H1 (cell line): ENCODE measurements around the gene RAP1A. TPM values are rescaled to one million over a fixed set of nuclear protein-coding genes. Genes with fewer than 3 reads are reported as not detected.

Source experiments
- CTCF ChIA-PET: fragments of 300-600 bp; sonication (Branson Sonifier 250); formaldehyde crosslinking; loops from one replicate; lab custom pipeline; 2021; ENCODE audit not compliant: partially characterized antibody; lab: Charles Lee
- POLR2A ChIA-PET: fragments of 300-600 bp; sonication (Branson Sonifier 250); formaldehyde crosslinking; loops from one replicate; lab custom pipeline; 2021; ENCODE audit warnings: inconsistent platforms; ENCODE audit not compliant: partially characterized antibody; lab: Charles Lee
- DNase-seq, 2 experiments: peaks; one replicate each; pipeline versions ENCODE4 v3.0.0 to v3.0.0-alpha.2; 2010 to 2022; ENCODE audit warnings: low spot score in 2 of 2, low read depth in 1 of 2, mixed read lengths in 1 of 2
- FAIRE-seq: peaks from 2 replicates; lab custom pipeline; 2011; peaks lifted over from hg19 to GRCh38; lab: Jason Lieb, UNC
- H2AFZ ChIP-seq: 2 replicates; pipeline ENCODE4 v1.8.1; 2012; ENCODE audit warnings: low read length, inconsistent platforms
- H2AK5ac ChIP-seq: 2 replicates; pipeline ENCODE4 v1.6.1; 2013; ENCODE audit warnings: low read depth, low read length
- H2BK120ac ChIP-seq: replicated peaks from 2 replicates; pipeline ENCODE3; 2013; ENCODE audit warnings: low read depth, low read length, inconsistent platforms
- H2BK12ac ChIP-seq: 2 replicates; pipeline ENCODE4 v1.6.1; 2013; ENCODE audit warnings: low read depth, low read length
- H2BK15ac ChIP-seq: 2 replicates; pipeline ENCODE4 v1.6.1; 2013; ENCODE audit warnings: low read length
- H2BK20ac ChIP-seq: 2 replicates; pipeline ENCODE4 v1.6.1; 2013; ENCODE audit warnings: low read length
- H2BK5ac ChIP-seq: 2 replicates; pipeline ENCODE4 v1.6.1; 2013; ENCODE audit warnings: low read depth, low read length
- H3K14ac ChIP-seq: 2 replicates; pipeline ENCODE4 v1.6.1; 2013; ENCODE audit warnings: inconsistent platforms; ENCODE audit not compliant: insufficient read length
- H3K18ac ChIP-seq: 2 replicates; pipeline ENCODE4 v1.6.1; 2013; ENCODE audit warnings: low read length; ENCODE audit errors: extremely low read depth
- H3K23ac ChIP-seq: 2 replicates; pipeline ENCODE4 v1.6.1; 2013; ENCODE audit warnings: inconsistent platforms; ENCODE audit not compliant: insufficient read length
- H3K23me2 ChIP-seq: 2 replicates; pipeline ENCODE4 v1.6.1; 2013; ENCODE audit warnings: low read depth, low read length
- H3K27ac ChIP-seq: 2 replicates; pipeline ENCODE4 v1.6.1; 2011; ENCODE audit warnings: low read depth, low read length, inconsistent platforms
- H3K27me3 ChIP-seq, 4 experiments: replicated peaks in 1 of 4; 1 replicate in 1 of 4; 2 replicates in 3 of 4; pipeline versions ENCODE4 v1.6.1 to v1.8.1; 2011 to 2013; ENCODE audit warnings: low read length in 3 of 4, mild to moderate bottlenecking in 3 of 4, inconsistent platforms in 2 of 4, mixed read lengths in 2 of 4, moderate library complexity in 1 of 4; ENCODE audit not compliant: control insufficient read depth in 3 of 4, insufficient read depth in 3 of 4; ENCODE audit errors: extremely low read depth in 1 of 4
- H3K36me3 ChIP-seq, 4 experiments: 2 replicates each; pipeline versions ENCODE4 v1.6.1 to v1.8.1; 2011 to 2013; ENCODE audit warnings: mild to moderate bottlenecking in 4 of 4, low read length in 3 of 4, moderate library complexity in 2 of 4, control low read depth in 1 of 4, inconsistent platforms in 1 of 4; ENCODE audit not compliant: insufficient read depth in 4 of 4, control insufficient read depth in 2 of 4
- H3K4ac ChIP-seq: replicated peaks from 2 replicates; pipeline ENCODE3; 2013; ENCODE audit warnings: low read length, low read depth, mixed read lengths, inconsistent platforms; ENCODE audit not compliant: insufficient read length
- H3K4me1 ChIP-seq, 4 experiments: replicated peaks in 1 of 4; 1 replicate in 1 of 4; 2 replicates in 3 of 4; pipeline versions ENCODE4 v1.6.1 to v1.8.1; 2011 to 2013; ENCODE audit warnings: low read length in 3 of 4, inconsistent platforms in 2 of 4, mixed read lengths in 1 of 4; ENCODE audit not compliant: insufficient read depth in 4 of 4, control insufficient read depth in 3 of 4
- H3K4me2 ChIP-seq, 2 experiments: 2 replicates each; pipeline versions ENCODE4 v1.6.1 to v1.8.1; 2011 to 2013; ENCODE audit warnings: low read depth in 2 of 2, low read length in 2 of 2, control low read depth in 1 of 2, inconsistent platforms in 1 of 2, mild to moderate bottlenecking in 1 of 2; ENCODE audit not compliant: insufficient read depth in 1 of 2
- H3K4me3 ChIP-seq, 4 experiments: fragments of 200-600, 300-600 bp in 1 of 4; sonication (generic), shearing (Covaris generic), sonication (Bioruptor Twin) in 1 of 4; 2 replicates each; pipeline versions ENCODE4 v1.5.1 to v1.8.1; 2011 to 2016; ENCODE audit warnings: low read length in 4 of 4, low read depth in 3 of 4, control low read depth in 2 of 4, inconsistent platforms in 2 of 4, mild to moderate bottlenecking in 2 of 4, mixed read lengths in 1 of 4, moderate library complexity in 1 of 4; ENCODE audit not compliant: insufficient read depth in 2 of 4; ENCODE audit errors: extremely low read depth in 1 of 4
- H3K56ac ChIP-seq: replicated peaks from 2 replicates; pipeline ENCODE3; 2013; ENCODE audit warnings: low read depth, mild to moderate bottlenecking, mixed read lengths, low read length, inconsistent platforms; ENCODE audit not compliant: insufficient read length
- H3K79me1 ChIP-seq: 2 replicates; pipeline ENCODE4 v1.6.1; 2013; ENCODE audit warnings: low read depth, low read length, control low read depth
- H3K79me2 ChIP-seq, 2 experiments: 2 replicates each; pipeline versions ENCODE4 v1.6.1 to v1.8.1; 2012 to 2013; ENCODE audit warnings: low read length in 2 of 2, mild to moderate bottlenecking in 2 of 2, inconsistent platforms in 1 of 2; ENCODE audit not compliant: insufficient read depth in 2 of 2, control insufficient read depth in 1 of 2
- H3K9ac ChIP-seq, 4 experiments: replicated peaks in 1 of 4; 1 replicate in 1 of 4; 2 replicates in 3 of 4; pipeline versions ENCODE4 v1.6.1 to v1.8.1; 2011 to 2013; ENCODE audit warnings: low read depth in 3 of 4, low read length in 3 of 4, control low read depth in 2 of 4, mild to moderate bottlenecking in 2 of 4, moderate library complexity in 2 of 4, inconsistent platforms in 1 of 4; ENCODE audit errors: extremely low read depth in 1 of 4
- H3K9me3 ChIP-seq, 2 experiments: 2 replicates each; pipeline versions ENCODE4 v1.6.1 to v1.8.1; 2012 to 2013; ENCODE audit warnings: mild to moderate bottlenecking in 2 of 2, moderate library complexity in 2 of 2, control low read depth in 1 of 2, inconsistent platforms in 1 of 2, low read depth in 1 of 2, low read length in 1 of 2, mixed read lengths in 1 of 2; ENCODE audit not compliant: insufficient read depth in 2 of 2
- H4K20me1 ChIP-seq, 2 experiments: replicated peaks in 1 of 2; 2 replicates each; pipeline versions ENCODE3 to v1.8.1; 2011 to 2013; ENCODE audit warnings: inconsistent platforms in 2 of 2, low read length in 2 of 2, mild to moderate bottlenecking in 1 of 2; ENCODE audit not compliant: insufficient read depth in 2 of 2, control insufficient read depth in 1 of 2
- H4K5ac ChIP-seq: 2 replicates; pipeline ENCODE4 v1.6.1; 2013; ENCODE audit warnings: low read length, low read depth, mixed read lengths, inconsistent platforms; ENCODE audit not compliant: insufficient read length
- H4K8ac ChIP-seq: 2 replicates; pipeline ENCODE4 v1.8.0; 2013; ENCODE audit warnings: mild to moderate bottlenecking, moderate library complexity, low read length, inconsistent platforms; ENCODE audit not compliant: insufficient read depth; ENCODE audit errors: extremely low read depth
- H4K91ac ChIP-seq: replicated peaks from 2 replicates; pipeline ENCODE3; 2013; ENCODE audit warnings: low read length, mixed read lengths, inconsistent platforms; ENCODE audit not compliant: insufficient read length
- BCL11A ChIP-seq, 2 experiments: IDR thresholded peaks; one replicate each; pipeline ENCODE4 v1.6.1; 2011; ENCODE audit warnings: low read depth in 2 of 2, low read length in 2 of 2, mild to moderate bottlenecking in 2 of 2
- BRCA1 ChIP-seq: IDR thresholded peaks from 2 replicates; pipeline ENCODE4 v1.6.1; 2012; ENCODE audit warnings: low read depth, low read length, improper control_type of control experiment
- CBX5 ChIP-seq: fragments of 300-800, 300-1000 bp; sonication (generic); IDR thresholded peaks from 2 replicates; pipeline ENCODE4 v1.7.1; 2016; ENCODE audit warnings: antibody characterized with exemption, low read length, low read depth
- CHD2 ChIP-seq: IDR thresholded peaks from 2 replicates; pipeline ENCODE4 v1.6.1; 2012; ENCODE audit warnings: low read length, improper control_type of control experiment
- CTBP2 ChIP-seq: IDR thresholded peaks from 2 replicates; pipeline ENCODE4 v1.7.0; 2011; ENCODE audit warnings: borderline replicate concordance, mild to moderate bottlenecking, moderate library complexity, mixed read lengths, low read length; ENCODE audit not compliant: insufficient read depth, insufficient read length
- JUND ChIP-seq: IDR thresholded peaks from 2 replicates; pipeline ENCODE4 v1.6.1; 2011; ENCODE audit warnings: mild to moderate bottlenecking, improper control_type of control experiment, low read length
- KDM4A ChIP-seq: IDR thresholded peaks from one replicate; pipeline ENCODE4 v1.7.1; 2012; ENCODE audit warnings: low read depth, mild to moderate bottlenecking, moderate library complexity, low read length, inconsistent platforms; ENCODE audit not compliant: severe bottlenecking
- POLR2A ChIP-seq, 2 experiments: IDR thresholded peaks; 1 replicate in 1 of 2; 2 replicates in 1 of 2; pipeline ENCODE4 v1.6.1; 2011; ENCODE audit warnings: low read depth in 2 of 2, low read length in 2 of 2, mild to moderate bottlenecking in 2 of 2; ENCODE audit errors: control extremely low read depth in 1 of 2
- RFX5 ChIP-seq: IDR thresholded peaks from 2 replicates; pipeline ENCODE4 v1.6.1; 2011; ENCODE audit warnings: low read depth, low read length, improper control_type of control experiment, borderline replicate concordance
- SIN3A ChIP-seq, 2 experiments: IDR thresholded peaks in 1 of 2; conservative IDR thresholded peaks in 1 of 2; 2 replicates each; pipeline ENCODE4 v1.6.1; 2011 to 2012; ENCODE audit warnings: low read length in 2 of 2, improper control_type of control experiment in 1 of 2, low read depth in 1 of 2, mild to moderate bottlenecking in 1 of 2
- SIRT6 ChIP-seq: IDR thresholded peaks from one replicate; pipeline ENCODE4 v1.7.1; 2012; ENCODE audit warnings: low read length, inconsistent platforms
- TAF7 ChIP-seq: optimal IDR thresholded peaks from 2 replicates; pipeline ENCODE3; 2011; ENCODE audit warnings: low read depth, mild to moderate bottlenecking, inconsistent platforms, low read length, moderate library complexity, borderline replicate concordance
- WGBS, 2 experiments: shearing (Covaris generic) in 1 of 2; methylation state at CpG; one replicate each; pipeline versions ENCODE4 v1.1.6 to v1.1.7; 2013 to 2015; ENCODE audit warnings: low lambda C conversion rate in 2 of 2, mixed read lengths in 2 of 2, inconsistent platforms in 1 of 2, low coverage in 1 of 2, missing lambda C conversion rate in 1 of 2; ENCODE audit not compliant: insufficient replicate concordance in 2 of 2, insufficient coverage in 1 of 2, insufficient read length in 1 of 2; ENCODE audit errors: extremely low coverage in 1 of 2, missing lambda C conversion rate in 1 of 2; 5-methylcytosine and 5-hydroxymethylcytosine counted together
- polyA plus RNA-seq, 7 experiments: library from polyadenylated mRNA; depleted of rRNA in 3 of 7; stranded (reverse) in 5 of 7; unstranded in 2 of 7; fragments of >200 nt in 5 of 7; fragments of 200-250 nt in 2 of 7; gene quantifications; 1 replicate in 5 of 7; 2 replicates in 1 of 7; 4 replicates in 1 of 7; pipeline versions ENCODE4 v1.2.1 to v1.2.3, GENCODE V29; 2011 to 2013; ENCODE audit warnings: missing spikeins in 2 of 7, mixed read lengths in 2 of 7
- total RNA-seq: library from RNA; stranded (reverse); fragmentation: NEBNext Ultra II Directional; extraction: Animal tissue kit (Norgen Biotek cat#: 25700); gene quantifications from 2 replicates; pipeline ENCODE4 v1.2.1, GENCODE V29; 2021
- TF ChIP-seq, protein P1 (sequence below): IDR thresholded peaks from 2 replicates; pipeline ENCODE4 v1.6.1; 2012; ENCODE audit warnings: inconsistent platforms

RAP1A gene
- total and polyA plus RNA-seq, 2 of the 8 experiments (the other 6 are each of a cell fraction or from before 2014, with no cell fraction given) = 10.9 to 35.8 TPM

DNA sequence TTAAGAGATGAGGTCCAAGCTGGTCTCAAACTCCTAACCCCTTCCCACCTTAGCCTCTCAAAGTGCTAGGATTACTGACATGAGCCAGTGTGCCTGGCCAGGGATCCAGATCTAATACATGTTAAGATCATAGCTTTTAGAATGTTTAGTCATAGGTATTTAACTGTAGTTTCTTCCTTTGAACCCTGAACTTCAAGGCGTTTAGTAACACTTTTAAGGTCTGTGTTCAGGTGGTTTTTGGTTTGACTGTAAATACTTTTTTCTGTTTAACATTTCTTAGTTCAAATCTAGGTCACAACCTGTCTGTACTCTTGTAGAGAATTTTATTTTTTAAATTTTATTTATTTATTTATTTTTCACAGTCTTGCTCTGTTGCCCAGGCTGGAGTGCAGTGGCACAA is 28.1 kb downstream of the RAP1A start:
- no peak for DNase-seq
- Histone ChIP-seq H3K79me2 (peaks cover 3 to 58% of the 10 kb centered on the region in 2 experiments; a peak in 3 of 4 replicates), H3K4me3 (no peak overlapping the region), H3K23ac (no peak overlapping the region), H3K14ac (no peak overlapping the region), H3K27ac (no peak overlapping the region), H3K79me1 (no peaks in the 10 kb centered on the region), H3K23me2 (no peaks in the 10 kb centered on the region), H2AFZ (no peak overlapping the region), H3K9ac (no peak overlapping the region), H2AK5ac (no peak overlapping the region), H3K9me3 (peaks cover 3 to 4% of the 10 kb centered on the region in 2 experiments; a peak in 2 of 4 replicates), H4K91ac (no peak overlapping the region), H3K4ac (no peak overlapping the region), H3K18ac (no peak overlapping the region), H3K4me2 (no peak overlapping the region), H3K56ac (no peak overlapping the region), H4K20me1 (peaks cover 0 to 4% of the 10 kb centered on the region in 2 experiments), H2BK20ac (no peak overlapping the region), H2BK12ac (no peak overlapping the region), H2BK15ac (no peak overlapping the region), H3K27me3 (no peaks in the 10 kb centered on the region), H2BK5ac (no peak overlapping the region), H3K36me3 (no peaks in the 10 kb centered on the region; a peak in 1 of 8 replicates), H4K8ac (no peak overlapping the region), H4K5ac (no peak overlapping the region), H3K4me1 (no peaks in the 10 kb centered on the region), H2BK120ac (no peak overlapping the region)
- no peak for FAIRE-seq
- ChIA-PET CTCF (interaction anchor here (0.6 to 3.6 kb wide), 5 partner anchors 57 to 172 kb away, joined by 3 to 11 read pairs (median 3); no protein-coding TSS in a partner anchor), POLR2A (no interaction called here)
- 89% methylated on average over 1 of the region's 1 CpG; no CpG with 5 or more reads in 1 of the 2 experiments for WGBS, 2 experiments
- TF ChIP-seq, protein P1, sequence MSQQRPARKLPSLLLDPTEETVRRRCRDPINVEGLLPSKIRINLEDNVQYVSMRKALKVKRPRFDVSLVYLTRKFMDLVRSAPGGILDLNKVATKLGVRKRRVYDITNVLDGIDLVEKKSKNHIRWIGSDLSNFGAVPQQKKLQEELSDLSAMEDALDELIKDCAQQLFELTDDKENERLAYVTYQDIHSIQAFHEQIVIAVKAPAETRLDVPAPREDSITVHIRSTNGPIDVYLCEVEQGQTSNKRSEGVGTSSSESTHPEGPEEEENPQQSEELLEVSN = no peak
- TF ChIP-seq KDM4A (no peak), CBX5 (no peak), CHD2 (no peak), SIN3A (conservative IDR thresholded peaks at IDR 0.05 in 1 of 2, IDR thresholded peaks at IDR 0.05 in 1 of 2; ENCODE audit: low read depth in 1 of 2, low read length in 2 of 2) (no peak), POLR2A (IDR thresholded peaks at IDR 0.05; ENCODE audit: control extremely low read depth in 1 of 2, low read depth in 2 of 2, low read length in 2 of 2) (no peak), JUND (no peak), BCL11A (IDR thresholded peaks at IDR 0.05; ENCODE audit: low read depth in 2 of 2, low read length in 2 of 2) (no peak), CTBP2 (no peak), SIRT6 (no peak), TAF7 (no peak), RFX5 (no peak), BRCA1 (no peak)
